A673 (cell line): ENCODE data around the gene EXOC6B.

ENCODE experiments used
- EZH2 ChIP-seq: fragments of 200-600 bp; sonication (generic); IDR thresholded peaks from 2 replicates; pipeline ENCODE4 v1.6.1; 2017; ENCODE audit warnings: borderline replicate concordance, low read depth, mild to moderate bottlenecking, mixed read lengths, antibody characterized with exemption, low read length; ENCODE audit not compliant: poor library complexity, severe bottlenecking
- TF ChIP-seq, protein P1 (sequence below): fragments of 300-800, 200-600 bp; sonication (generic); conservative IDR thresholded peaks from 2 replicates; pipeline ENCODE4 v1.5.1; 2017; ENCODE audit warnings: low read depth, mild to moderate bottlenecking, antibody characterized with exemption, low read length, moderate library complexity, mixed read lengths

DNA sequence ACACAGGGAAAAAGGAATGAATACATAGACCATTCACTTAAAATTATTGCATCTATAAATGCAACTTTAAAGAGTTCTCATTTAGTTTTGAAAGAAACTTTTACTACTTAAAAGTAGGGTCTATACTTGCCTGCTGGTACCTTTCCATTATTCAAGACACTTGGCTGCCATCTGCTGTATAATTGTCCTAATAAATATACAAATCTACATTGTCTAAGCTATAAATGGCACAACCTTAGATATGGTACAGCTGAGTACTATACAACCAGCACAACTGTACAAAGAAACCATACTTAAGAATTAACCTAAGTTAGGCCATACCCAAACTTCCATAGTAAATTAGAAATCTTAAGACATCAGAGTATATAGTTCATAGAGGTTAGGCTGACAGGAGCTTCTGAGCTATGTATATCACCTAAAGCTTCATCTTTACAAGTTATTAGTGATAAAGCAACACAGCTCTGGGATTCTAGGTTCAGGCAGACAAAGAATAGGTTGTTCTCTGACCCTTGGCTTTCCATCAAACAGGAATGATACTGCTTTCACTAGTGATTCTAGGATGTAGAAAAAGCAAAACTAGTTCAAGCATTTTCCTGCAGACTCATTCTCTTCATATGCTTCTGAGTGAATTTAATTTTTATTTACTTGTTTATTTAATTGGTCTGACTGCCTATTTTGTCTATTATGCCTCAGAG is 22.1 kb downstream of the EXOC6B start:
- TF ChIP-seq, protein P1, sequence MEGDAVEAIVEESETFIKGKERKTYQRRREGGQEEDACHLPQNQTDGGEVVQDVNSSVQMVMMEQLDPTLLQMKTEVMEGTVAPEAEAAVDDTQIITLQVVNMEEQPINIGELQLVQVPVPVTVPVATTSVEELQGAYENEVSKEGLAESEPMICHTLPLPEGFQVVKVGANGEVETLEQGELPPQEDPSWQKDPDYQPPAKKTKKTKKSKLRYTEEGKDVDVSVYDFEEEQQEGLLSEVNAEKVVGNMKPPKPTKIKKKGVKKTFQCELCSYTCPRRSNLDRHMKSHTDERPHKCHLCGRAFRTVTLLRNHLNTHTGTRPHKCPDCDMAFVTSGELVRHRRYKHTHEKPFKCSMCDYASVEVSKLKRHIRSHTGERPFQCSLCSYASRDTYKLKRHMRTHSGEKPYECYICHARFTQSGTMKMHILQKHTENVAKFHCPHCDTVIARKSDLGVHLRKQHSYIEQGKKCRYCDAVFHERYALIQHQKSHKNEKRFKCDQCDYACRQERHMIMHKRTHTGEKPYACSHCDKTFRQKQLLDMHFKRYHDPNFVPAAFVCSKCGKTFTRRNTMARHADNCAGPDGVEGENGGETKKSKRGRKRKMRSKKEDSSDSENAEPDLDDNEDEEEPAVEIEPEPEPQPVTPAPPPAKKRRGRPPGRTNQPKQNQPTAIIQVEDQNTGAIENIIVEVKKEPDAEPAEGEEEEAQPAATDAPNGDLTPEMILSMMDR, result no peak
- TF ChIP-seq EZH2, result no peak
